A549 (cell line): Measurements from ENCODE around the gene ZDHHC1. TPM values are rescaled to one million over a fixed set of nuclear protein-coding genes. Genes with fewer than 3 reads are reported as not detected.

Source experiments
- ATAC-seq, 2 experiments: fragments of 200-7000 bp in 1 of 2; fragments of >200 bp in 1 of 2; cut with Nextera tagmentation in 1 of 2; cut with Tn5 transposase in 1 of 2; 3 replicates each; pipeline versions ENCODE4 v1.8.0 to v1.9.1; 2018 to 2020; ENCODE audit warnings: mild to moderate bottlenecking in 1 of 2, moderate library complexity in 1 of 2
- CTCF ChIA-PET: fragments of 300-600 bp; sonication (Branson Sonifier 250); formaldehyde crosslinking; extraction: SDS; loops from one replicate; lab custom pipeline; 2021; ENCODE audit warnings: antibody characterized with exemption, inconsistent platforms; lab: Yijun Ruan, JAX
- POLR2A ChIA-PET: fragments of 350-600 bp; formaldehyde crosslinking; extraction: SDS; loops from one replicate; lab custom pipeline; 2021; ENCODE audit warnings: antibody characterized with exemption, inconsistent platforms; lab: Yijun Ruan, JAX
- DNase-seq, 2 experiments: peaks; one replicate each; pipeline versions ENCODE4 v3.0.0 to v3.0.0-alpha.2; 2011 to 2016; ENCODE audit warnings: low read depth in 1 of 2, low spot score in 1 of 2
- FAIRE-seq: peaks from 2 replicates; lab custom pipeline; 2011; peaks lifted over from hg19 to GRCh38; lab: Jason Lieb, UNC
- H3K27ac ChIP-seq, 2 experiments: fragments of >200 bp; sonication (Bioruptor Twin); formaldehyde crosslinking; 3 replicates each; pipeline ENCODE4 v1.5.1; 2016 to 2017
- H3K4me1 ChIP-seq: fragments of >200 bp; sonication (Bioruptor Twin); formaldehyde crosslinking; 3 replicates; pipeline ENCODE4 v1.6.1; 2016
- H3K4me2 ChIP-seq: fragments of >200 bp; sonication (Bioruptor Twin); formaldehyde crosslinking; 3 replicates; pipeline ENCODE4 v1.6.1; 2016
- H3K4me3 ChIP-seq: fragments of >200 bp; sonication (Bioruptor Twin); formaldehyde crosslinking; 3 replicates; pipeline ENCODE4 v1.5.1; 2016
- H3K9me3 ChIP-seq: fragments of >200 bp; sonication (Bioruptor Twin); formaldehyde crosslinking; 3 replicates; pipeline ENCODE4 v1.6.1; 2016
- BHLHE40 ChIP-seq: IDR thresholded peaks from 2 replicates; pipeline ENCODE4 v1.6.1; 2012; ENCODE audit warnings: low read depth, low read length, inconsistent platforms
- CBX2 ChIP-seq: fragments of 200-600 bp; sonication (generic); IDR thresholded peaks from 2 replicates; pipeline ENCODE4 v1.6.1; 2016; ENCODE audit warnings: low read depth, mild to moderate bottlenecking, borderline replicate concordance
- CBX8 ChIP-seq: fragments of 200-600 bp; sonication (generic); IDR thresholded peaks from 2 replicates; pipeline ENCODE4 v1.6.1; 2016
- CEBPB ChIP-seq, 2 experiments: fragments of >200 bp in 1 of 2; sonication (Bioruptor Twin) in 1 of 2; formaldehyde crosslinking in 1 of 2; IDR thresholded peaks; 2 replicates each; pipeline ENCODE4 v1.6.1; 2012 to 2016
- CHD2 ChIP-seq: fragments of 150-350 bp; IDR thresholded peaks from 2 replicates; pipeline ENCODE4 v1.6.1; 2014; ENCODE audit warnings: low read length; ENCODE audit not compliant: partially characterized antibody
- CHD4 ChIP-seq: fragments of 200-600 bp; sonication (generic); IDR thresholded peaks from 2 replicates; pipeline ENCODE4 v1.6.1; 2016; ENCODE audit warnings: antibody characterized with exemption, mild to moderate bottlenecking, borderline replicate concordance
- E2F6 ChIP-seq: IDR thresholded peaks from 2 replicates; pipeline ENCODE4 v1.6.1; 2012; ENCODE audit warnings: low read depth, borderline replicate concordance
- ELK1 ChIP-seq: fragments of 150-350 bp; IDR thresholded peaks from 2 replicates; pipeline ENCODE4 v1.6.1; 2014; ENCODE audit warnings: low read depth, mild to moderate bottlenecking, low read length
- FOSB ChIP-seq: fragments of 250-450 bp; sonication (Bioruptor Pico); IDR thresholded peaks from 2 replicates; pipeline ENCODE4 v1.5.0; 2020; ENCODE audit warnings: mild to moderate bottlenecking, moderate library complexity
- FOSL2 ChIP-seq, 2 experiments: fragments of 450-650 bp in 1 of 2; fragments of >200 bp in 1 of 2; sonication (Bioruptor Twin) in 1 of 2; formaldehyde crosslinking; IDR thresholded peaks; 2 replicates each; pipeline versions ENCODE4 v1.5.0 to v1.6.1; 2016 to 2020; ENCODE audit warnings: mild to moderate bottlenecking in 1 of 2, moderate library complexity in 1 of 2
- FOXS1 ChIP-seq: fragments of 250-450 bp; sonication (Bioruptor Pico); IDR thresholded peaks from 2 replicates; pipeline ENCODE4 v1.5.0; 2020; ENCODE audit warnings: mild to moderate bottlenecking, moderate library complexity
- GATA3 ChIP-seq: IDR thresholded peaks from 2 replicates; pipeline ENCODE4 v1.6.1; 2012; ENCODE audit warnings: borderline replicate concordance
- HES2 ChIP-seq: fragments of >200 bp; sonication (Bioruptor Twin); formaldehyde crosslinking; IDR thresholded peaks from 2 replicates; pipeline ENCODE4 v1.6.1; 2016
- HMGXB4 ChIP-seq: fragments of 250-450 bp; sonication (Bioruptor Pico); IDR thresholded peaks from 2 replicates; pipeline ENCODE4 v1.5.0; 2021; ENCODE audit warnings: mild to moderate bottlenecking, moderate library complexity, borderline replicate concordance
- HOXA7 ChIP-seq: fragments of 250-450 bp; sonication (Bioruptor Pico); IDR thresholded peaks from 2 replicates; pipeline ENCODE4 v1.5.0; 2020; ENCODE audit warnings: mild to moderate bottlenecking, moderate library complexity
- JUN ChIP-seq, 2 experiments: fragments of >200 bp; sonication (Bioruptor Twin); formaldehyde crosslinking; IDR thresholded peaks; 2 replicates in 1 of 2; 3 replicates in 1 of 2; pipeline ENCODE4 v1.6.1; 2016 to 2017
- MAFK ChIP-seq: fragments of 450-650 bp; IDR thresholded peaks from 2 replicates; pipeline ENCODE4 v1.6.1; 2014; ENCODE audit not compliant: partially characterized antibody
- MAX ChIP-seq: IDR thresholded peaks from 2 replicates; pipeline ENCODE4 v1.6.1; 2012
- NPAS2 ChIP-seq: fragments of 250-450 bp; sonication (Bioruptor Pico); IDR thresholded peaks from 2 replicates; pipeline ENCODE4 v1.8.0; 2022; ENCODE audit warnings: mild to moderate bottlenecking, moderate library complexity, borderline replicate concordance
- PBX3 ChIP-seq: IDR thresholded peaks from 2 replicates; pipeline ENCODE4 v1.6.1; 2012
- POLR2AphosphoS2 ChIP-seq: conservative IDR thresholded peaks from 2 replicates; pipeline ENCODE4 v1.6.1; 2012; ENCODE audit warnings: low read length, improper control_type of control experiment, inconsistent platforms
- RCOR1 ChIP-seq: fragments of 150-350 bp; IDR thresholded peaks from 2 replicates; pipeline ENCODE4 v1.6.1; 2014; ENCODE audit warnings: antibody characterized with exemption, low read length, low read depth
- SMC3 ChIP-seq: fragments of >200 bp; sonication (Bioruptor Twin); formaldehyde crosslinking; IDR thresholded peaks from 3 replicates; pipeline ENCODE4 v1.6.1; 2018; ENCODE audit warnings: inconsistent platforms
- ZC3H11A ChIP-seq: fragments of 450-650 bp; IDR thresholded peaks from 2 replicates; pipeline ENCODE4 v1.6.1; 2014; ENCODE audit warnings: antibody characterized with exemption, mild to moderate bottlenecking
- ZNF302 ChIP-seq: fragments of 250-450 bp; sonication (Bioruptor Pico); IDR thresholded peaks from 2 replicates; pipeline ENCODE4 v1.9.0; 2021; ENCODE audit warnings: inconsistent platforms, mild to moderate bottlenecking, moderate library complexity
- ZSCAN20 ChIP-seq: fragments of 250-450 bp; sonication (Bioruptor Pico); IDR thresholded peaks from 2 replicates; pipeline ENCODE4 v1.8.0; 2022; ENCODE audit warnings: mild to moderate bottlenecking, moderate library complexity
- WGBS: methylation state at CpG from one replicate; pipeline ENCODE4 v1.1.6; 2017; ENCODE audit errors: missing lambda C conversion rate; 5-methylcytosine and 5-hydroxymethylcytosine counted together
- polyA plus RNA-seq, 4 experiments: library from polyadenylated mRNA; depleted of rRNA in 3 of 4; stranded (reverse); fragments of >200 nt; fragmentation: RNase III in 1 of 4; extraction: RNeasy Plus Mini Kit Qiagen cat#74134 plus additional on column Dnase treatment in 1 of 4; gene quantifications; 2 replicates in 3 of 4; 3 replicates in 1 of 4; pipeline ENCODE4 v1.2.3, GENCODE V29; 2011 to 2017

Gene ZDHHC1
- polyA plus RNA-seq, 2 of the 4 experiments (the other 2 are of a cell fraction) = 3.5 to 5.9 TPM

GRCh38 chr16:67388191-67388590 lies 28.1 kb downstream of the ZDHHC1 start:
- CTCF ChIA-PET = interaction anchor here (0.6 to 2.5 kb wide), 8 partner anchors 9 to 189 kb away, joined by 3 to 10 read pairs (median 4); partner anchors contain the start of genes KCTD19 and LRRC36
- TF ChIP-seq MAX (no peak), E2F6 (no peak), FOSL2 (IDR thresholded peaks at IDR 0.05) (no peak), FOSL2 (CRISPR knock-in tag; IDR thresholded peaks at IDR 0.05) (no peak), ZSCAN20 (CRISPR knock-in tag) (no peak), FOXS1 (CRISPR knock-in tag) (no peak), CHD4 (no peak), JUN (IDR thresholded peaks at IDR 0.05) (no peak), POLR2AphosphoS2 (no peak), CBX8 (no peak)
- DNase-seq (no peak), ATAC-seq (no peak), FAIRE-seq (no peak)
- H3K4me2 ChIP-seq = no peak overlapping the region
- POLR2A ChIA-PET = no interaction called here
- H3K4me3 ChIP-seq = no peak overlapping the region
- 81% methylated on average over 8 of the region's 8 CpGs for WGBS
- H3K27ac ChIP-seq = no peak overlapping the region
- H3K4me1 ChIP-seq = no peaks in the 10 kb centered on the region; the same call in 2 of the 3 replicates
- no peaks in the 10 kb centered on the region for H3K9me3 ChIP-seq

- ATAC-seq = no peak
- H3K27ac ChIP-seq = no peak overlapping the region
- CTCF ChIA-PET = interaction anchor here (0.6 to 5.8 kb wide), 5 partner anchors 10 to 190 kb away, joined by 4 to 34 read pairs (median 5); no protein-coding TSS in a partner anchor
- H3K4me2 ChIP-seq = no peak overlapping the region
- H3K4me1 ChIP-seq = no peaks in the 10 kb centered on the region; the same call in 2 of the 3 replicates
- WGBS = 63% methylated on average over 8 of the region's 8 CpGs
- TF ChIP-seq ZC3H11A = no peak
- FAIRE-seq = no peak
- no peak overlapping the region for H3K4me3 ChIP-seq
- POLR2A ChIA-PET = no interaction called here
- DNase-seq = no peak
- no peaks in the 10 kb centered on the region for H3K9me3 ChIP-seq
These were observed 28.7 kb downstream of the ZDHHC1 start for GRCh38 chr16:67387479-67388079.

GRCh38 chr16:67386861-67387455 lies 29.3 kb downstream of the ZDHHC1 start:
- H3K9me3 ChIP-seq = no peaks in the 10 kb centered on the region
- 78% methylated on average over 5 of the region's 5 CpGs for WGBS
- H3K4me3 ChIP-seq = no peak overlapping the region
- FAIRE-seq (no peak), DNase-seq (no peak), ATAC-seq (no peak)
- no peak overlapping the region for H3K27ac ChIP-seq
- H3K4me1 ChIP-seq = no peaks in the 10 kb centered on the region
- POLR2A ChIA-PET = no interaction called here
- TF ChIP-seq PBX3 (no peak), BHLHE40 (no peak), ELK1 (no peak), HES2 (no peak), FOSB (CRISPR knock-in tag) (no peak), HMGXB4 (CRISPR knock-in tag) (no peak), CHD2 (no peak), MAFK (no peak), ZNF302 (CRISPR knock-in tag) (no peak), RCOR1 (no peak), SMC3 (no peak), CEBPB (IDR thresholded peaks at IDR 0.05) (no peak), FOXS1 (CRISPR knock-in tag) (no peak), CHD4 (no peak), GATA3 (no peak), FOSL2 (IDR thresholded peaks at IDR 0.05) (no peak), FOSL2 (CRISPR knock-in tag; IDR thresholded peaks at IDR 0.05) (no peak), HOXA7 (no peak), JUN (IDR thresholded peaks at IDR 0.05) (no peak), CBX2 (no peak), NPAS2 (CRISPR knock-in tag) (no peak)
- CTCF ChIA-PET = interaction anchor here (0.7 to 5.8 kb wide), 3 partner anchors 13 to 101 kb away, joined by 3 to 34 read pairs (median 7); partner anchors contain the start of genes KCTD19 and LRRC36
- H3K4me2 ChIP-seq = no peak overlapping the region
